Measurements from ENCODE around the gene CACNA1F.

The CACNA1F gene

DNA sequence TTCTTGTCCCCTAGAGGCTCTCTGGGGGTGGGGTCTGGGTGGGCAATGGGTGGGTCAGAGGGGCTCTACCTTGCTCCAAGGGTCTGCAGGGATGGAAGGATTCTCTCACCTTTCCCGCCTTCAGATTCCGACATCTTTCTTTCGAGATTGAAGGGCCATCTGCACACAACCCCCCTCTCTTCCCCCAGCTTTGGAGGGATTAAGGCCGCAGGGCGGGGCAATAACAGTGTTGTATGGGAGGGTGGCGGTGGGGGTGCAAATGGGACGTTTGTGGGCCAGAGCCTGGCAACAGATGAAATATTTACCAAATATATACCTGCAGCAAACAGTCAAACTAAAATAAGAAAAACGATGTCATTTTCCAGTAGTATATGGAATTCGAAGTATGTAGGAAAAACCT is at the start of gene CACNA1F:
TSS of gene CACNA1F (minus strand) at position 165 of the 400 bp plus-strand sequence. CDS start at position 134, 31 bp downstream.
- Histone ChIP-seq H3K4me3 (ENCODE audit: low read length in 2 of 2) (no peak within 1 kb of the TSS), H3K9me3 (ENCODE audit: control insufficient read depth in 2 of 2, low read length in 2 of 2) (no peaks in the 10 kb centered on the region), H3K36me3 (ENCODE audit: control insufficient read depth in 2 of 2, insufficient read depth in 2 of 2, low read length in 2 of 2) (no peaks in the 10 kb centered on the region)

DNA sequence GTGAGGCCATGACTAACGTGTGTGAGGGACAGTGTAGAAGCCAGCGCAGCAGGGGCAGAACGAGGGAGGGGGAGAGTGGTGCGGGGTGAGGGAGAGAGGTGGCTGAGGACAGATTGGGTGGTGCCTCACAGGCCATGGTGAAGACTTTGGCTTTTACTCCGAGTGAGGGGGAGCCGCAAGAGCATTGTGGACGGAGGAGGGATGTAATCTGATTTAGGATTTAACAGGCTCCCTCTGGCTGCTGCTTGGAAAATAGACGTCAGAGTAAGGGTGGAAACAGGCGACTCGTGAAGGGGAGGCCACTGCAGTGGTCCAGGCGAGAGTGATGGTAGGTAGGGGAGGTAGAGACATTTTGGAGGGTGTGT is 49.5 kb upstream of the CACNA1F start:
- no peak overlapping the region for H3K27ac ChIP-seq (ENCODE audit: low read length)
- H3K27me3 ChIP-seq (ENCODE audit: control insufficient read depth in 1 of 2, insufficient read depth in 2 of 2, low read length in 2 of 2): peaks cover 0 to 4% of the 10 kb centered on the region in 2 donors
- no peaks in the 10 kb centered on the region for H3K36me3 ChIP-seq (ENCODE audit: control insufficient read depth in 2 of 2, insufficient read depth in 2 of 2, low read length in 2 of 2)
- no peak overlapping the region for H3K4me3 ChIP-seq (ENCODE audit: low read length in 2 of 2)
- no peaks in the 10 kb centered on the region for H3K4me1 ChIP-seq (ENCODE audit: control insufficient read depth, insufficient read depth, low read length)
- no peaks in the 10 kb centered on the region for H3K9me3 ChIP-seq (ENCODE audit: control insufficient read depth in 2 of 2, low read length in 2 of 2)
- peak overlapping the region in 1 of 2 donors; percentile 22 for H3K9ac ChIP-seq (ENCODE audit: low read length in 2 of 2)

More for the DNA sequence above, at the start of gene CACNA1F:
- Histone ChIP-seq H3K9ac (ENCODE audit: low read length in 2 of 2) (no peak within 1 kb of the TSS), H3K4me1 (ENCODE audit: control insufficient read depth, insufficient read depth, low read length) (peaks cover 8% of the 10 kb centered on the region), H3K27me3 (ENCODE audit: control insufficient read depth in 1 of 2, insufficient read depth in 2 of 2, low read length in 2 of 2) (peaks cover 0 to 9% of the 10 kb centered on the region in 2 donors), H3K27ac (ENCODE audit: low read length) (no peak within 1 kb of the TSS)

DNA sequence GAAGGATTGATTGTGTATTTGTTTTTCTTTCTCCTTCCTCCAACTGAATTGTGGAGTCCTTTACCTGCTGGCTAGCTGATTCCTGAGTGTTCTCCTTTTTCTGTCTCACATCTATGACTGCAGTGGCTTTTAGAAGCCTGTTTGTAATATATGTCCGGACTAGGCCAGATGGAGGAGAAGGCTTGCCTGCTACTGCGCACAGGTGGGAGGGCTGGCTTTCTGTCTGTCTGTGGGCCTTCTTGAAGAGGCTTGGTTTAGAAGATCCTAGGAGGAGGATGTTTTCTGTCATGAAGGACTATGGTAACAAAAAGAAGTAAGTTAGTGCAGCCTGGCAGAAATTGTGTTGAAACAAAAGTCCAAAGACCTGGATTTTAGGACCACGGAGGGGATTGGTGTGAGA is 44.9 kb upstream of the CACNA1F start:
- no peak overlapping the region for H3K4me3 ChIP-seq (ENCODE audit: low read length in 2 of 2)
- H3K36me3 ChIP-seq (ENCODE audit: control insufficient read depth in 2 of 2, insufficient read depth in 2 of 2, low read length in 2 of 2): no peaks in the 10 kb centered on the region
- H3K27me3 ChIP-seq (ENCODE audit: control insufficient read depth in 1 of 2, insufficient read depth in 2 of 2, low read length in 2 of 2): peaks cover 0 to 5% of the 10 kb centered on the region in 2 donors
- no peak overlapping the region for H3K9ac ChIP-seq (ENCODE audit: low read length in 2 of 2)
- no peak overlapping the region for H3K27ac ChIP-seq (ENCODE audit: low read length)
- H3K4me1 ChIP-seq (ENCODE audit: control insufficient read depth, insufficient read depth, low read length): peaks cover 10% of the 10 kb centered on the region
- no peaks in the 10 kb centered on the region for H3K9me3 ChIP-seq (ENCODE audit: control insufficient read depth in 2 of 2, low read length in 2 of 2)

DNA sequence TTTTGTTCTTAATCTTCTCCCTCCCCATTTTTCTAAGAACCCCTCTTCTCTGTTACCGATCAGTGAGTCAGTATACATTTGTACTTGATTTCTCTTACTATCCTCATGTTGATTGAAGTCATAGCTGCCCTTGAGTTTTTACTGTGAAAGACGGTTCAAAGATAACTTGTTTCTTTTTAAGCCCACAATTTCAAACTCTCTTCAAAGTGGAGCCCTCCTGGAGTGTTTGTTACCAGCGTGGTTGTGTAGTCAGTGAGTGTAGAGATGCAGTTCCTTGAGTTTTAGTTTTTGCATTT is 44.3 kb upstream of the CACNA1F start:
- H3K4me1 ChIP-seq (ENCODE audit: control insufficient read depth, insufficient read depth, low read length): peaks cover 15% of the 10 kb centered on the region
- H3K9me3 ChIP-seq (ENCODE audit: control insufficient read depth in 2 of 2, low read length in 2 of 2): no peaks in the 10 kb centered on the region
- no peak overlapping the region for H3K4me3 ChIP-seq (ENCODE audit: low read length in 2 of 2)
- H3K27ac ChIP-seq (ENCODE audit: low read length): no peak overlapping the region
- peaks cover 0 to 5% of the 10 kb centered on the region in 2 donors for H3K27me3 ChIP-seq (ENCODE audit: control insufficient read depth in 1 of 2, insufficient read depth in 2 of 2, low read length in 2 of 2)
- no peak overlapping the region for H3K9ac ChIP-seq (ENCODE audit: low read length in 2 of 2)
- no peaks in the 10 kb centered on the region for H3K36me3 ChIP-seq (ENCODE audit: control insufficient read depth in 2 of 2, insufficient read depth in 2 of 2, low read length in 2 of 2)

DNA sequence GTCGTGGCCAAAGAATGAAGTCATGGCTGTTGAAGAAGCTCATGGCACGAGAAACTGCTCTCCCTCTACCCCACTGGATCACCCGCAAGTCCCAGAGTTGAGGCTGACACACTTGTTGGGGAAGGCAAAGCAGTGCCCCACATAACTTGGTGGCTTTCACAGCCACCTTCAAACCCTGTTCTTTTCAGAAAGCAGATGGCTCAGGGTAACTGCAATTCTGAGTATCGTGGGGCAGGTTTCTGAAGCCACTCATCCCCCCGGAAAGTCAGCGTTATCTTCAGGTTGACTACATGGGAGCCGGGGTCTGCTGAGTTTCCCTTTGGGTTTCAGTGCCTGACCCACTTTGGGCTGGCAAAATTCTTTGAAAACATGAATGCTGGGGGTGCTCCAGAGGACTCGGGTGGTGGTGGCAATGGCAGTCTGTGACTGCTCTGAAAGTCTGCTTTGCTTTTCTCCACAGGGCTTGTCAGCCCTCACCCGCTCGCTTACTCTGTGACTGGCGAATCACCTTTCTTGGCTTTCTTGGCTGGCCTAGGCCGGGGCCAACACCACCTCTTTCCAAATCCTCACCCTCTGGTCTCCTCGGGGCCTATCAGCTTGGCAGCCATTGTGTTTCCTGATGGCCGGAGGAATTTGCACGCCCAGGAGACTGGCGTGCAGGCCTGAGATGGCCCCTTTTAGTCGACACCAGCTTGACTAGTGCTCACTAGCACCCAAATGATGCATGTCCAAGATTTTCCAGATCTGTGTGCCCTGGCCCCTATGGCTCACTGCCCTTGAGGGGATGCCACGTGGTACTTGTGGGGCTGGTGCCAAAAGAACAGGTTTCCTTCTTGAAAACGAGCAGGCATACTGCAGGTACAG is 43.8 kb upstream of the CACNA1F start:
- no peak overlapping the region for H3K9ac ChIP-seq (ENCODE audit: low read length in 2 of 2)
- no peaks in the 10 kb centered on the region for H3K9me3 ChIP-seq (ENCODE audit: control insufficient read depth in 2 of 2, low read length in 2 of 2)
- H3K4me1 ChIP-seq (ENCODE audit: control insufficient read depth, insufficient read depth, low read length): peaks cover 20% of the 10 kb centered on the region
- H3K27me3 ChIP-seq (ENCODE audit: control insufficient read depth in 1 of 2, insufficient read depth in 2 of 2, low read length in 2 of 2): peaks cover 0 to 7% of the 10 kb centered on the region in 2 donors
- H3K36me3 ChIP-seq (ENCODE audit: control insufficient read depth in 2 of 2, insufficient read depth in 2 of 2, low read length in 2 of 2): no peaks in the 10 kb centered on the region
- no peak overlapping the region for H3K27ac ChIP-seq (ENCODE audit: low read length)
- no peak overlapping the region for H3K4me3 ChIP-seq (ENCODE audit: low read length in 2 of 2)

DNA sequence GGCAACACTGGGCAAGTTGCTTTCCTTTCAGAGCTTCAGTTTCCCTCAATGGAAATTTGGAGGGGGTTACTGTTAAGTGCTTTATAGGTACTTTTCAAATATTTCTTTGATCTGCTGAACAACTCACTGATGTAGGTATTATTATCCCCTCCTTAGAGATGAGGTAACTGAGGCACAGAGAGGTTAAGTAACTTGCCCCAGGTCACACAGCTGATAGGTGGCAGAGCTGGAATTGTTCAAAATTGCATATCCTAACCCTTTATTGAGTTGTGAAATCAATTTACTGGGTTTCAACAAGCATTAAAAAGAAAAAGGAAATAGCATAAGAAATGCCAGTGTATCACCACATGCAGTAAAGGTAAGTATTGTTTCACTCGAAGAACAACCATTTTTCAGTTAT is 43.1 kb upstream of the CACNA1F start:
- no peaks in the 10 kb centered on the region for H3K36me3 ChIP-seq (ENCODE audit: control insufficient read depth in 2 of 2, insufficient read depth in 2 of 2, low read length in 2 of 2)
- H3K27me3 ChIP-seq (ENCODE audit: control insufficient read depth in 1 of 2, insufficient read depth in 2 of 2, low read length in 2 of 2): peaks cover 0 to 7% of the 10 kb centered on the region in 2 donors
- H3K4me3 ChIP-seq (ENCODE audit: low read length in 2 of 2): no peak overlapping the region
- H3K9me3 ChIP-seq (ENCODE audit: control insufficient read depth in 2 of 2, low read length in 2 of 2): no peaks in the 10 kb centered on the region
- H3K27ac ChIP-seq (ENCODE audit: low read length): peak overlapping the region; percentile 24
- peaks cover 25% of the 10 kb centered on the region for H3K4me1 ChIP-seq (ENCODE audit: control insufficient read depth, insufficient read depth, low read length)
- H3K9ac ChIP-seq (ENCODE audit: low read length in 2 of 2): no peak overlapping the region

DNA sequence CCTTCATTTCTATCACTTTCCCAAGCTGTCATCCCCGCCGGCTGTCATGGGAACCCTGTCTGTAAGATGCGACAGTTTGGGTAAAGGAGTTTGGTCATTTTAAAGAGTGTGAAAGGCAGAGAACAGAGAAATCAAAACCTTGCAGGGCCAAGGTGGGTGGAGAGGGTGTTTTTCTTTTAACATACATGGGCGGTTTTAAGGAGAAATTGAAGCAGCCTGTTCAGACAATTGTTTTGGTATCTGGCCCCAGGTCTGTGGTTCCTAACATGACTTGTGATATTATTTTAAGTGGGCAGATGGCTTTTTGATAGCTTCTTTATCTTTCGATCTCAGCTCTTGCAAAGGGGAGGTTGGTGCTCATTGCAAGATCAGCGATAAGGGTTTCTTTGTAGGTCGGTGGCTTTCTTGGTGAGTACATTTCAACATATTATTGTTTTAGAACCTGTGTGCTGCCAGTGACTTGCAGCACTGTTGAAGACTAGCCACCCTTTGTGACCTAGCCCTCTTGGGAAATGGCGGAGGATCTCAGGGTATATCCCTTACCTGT is 40.1 kb upstream of the CACNA1F start:
- H3K27ac ChIP-seq (ENCODE audit: low read length): no peak overlapping the region
- no peaks in the 10 kb centered on the region for H3K36me3 ChIP-seq (ENCODE audit: control insufficient read depth in 2 of 2, insufficient read depth in 2 of 2, low read length in 2 of 2)

DNA sequence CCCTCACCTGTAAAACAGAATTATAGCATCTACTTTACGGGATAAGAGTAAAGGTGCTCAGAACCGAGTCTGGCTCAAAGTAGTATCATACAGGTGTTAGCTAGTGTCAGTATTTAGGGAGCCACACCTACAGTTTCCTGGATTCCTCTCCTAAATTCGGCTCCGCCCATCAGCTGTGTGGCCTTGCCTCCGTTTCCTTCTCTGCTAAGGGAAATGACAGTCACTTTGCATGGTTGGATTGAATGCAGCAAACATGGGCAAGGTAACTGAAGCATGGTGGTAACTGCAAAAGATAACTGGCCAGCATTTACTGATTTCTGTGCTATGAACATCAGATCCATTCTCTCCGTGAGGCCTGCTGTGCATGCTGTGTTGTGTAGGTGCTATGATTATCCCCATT is 39.3 kb upstream of the CACNA1F start:
- Histone ChIP-seq H3K36me3 (ENCODE audit: control insufficient read depth in 2 of 2, insufficient read depth in 2 of 2, low read length in 2 of 2) (no peaks in the 10 kb centered on the region), H3K27me3 (ENCODE audit: control insufficient read depth in 1 of 2, insufficient read depth in 2 of 2, low read length in 2 of 2) (peaks cover 0 to 10% of the 10 kb centered on the region in 2 donors), H3K4me3 (ENCODE audit: low read length in 2 of 2) (peak overlapping the region in 1 of 2 donors; percentile 29), H3K4me1 (ENCODE audit: control insufficient read depth, insufficient read depth, low read length) (peaks cover 43% of the 10 kb centered on the region), H3K9me3 (ENCODE audit: control insufficient read depth in 2 of 2, low read length in 2 of 2) (no peaks in the 10 kb centered on the region), H3K27ac (ENCODE audit: low read length) (no peak overlapping the region), H3K9ac (ENCODE audit: low read length in 2 of 2) (peak overlapping the region in 1 of 2 donors; percentile 14)

More for the DNA sequence above, 40.1 kb upstream of the CACNA1F start:
- Histone ChIP-seq H3K27me3 (ENCODE audit: control insufficient read depth in 1 of 2, insufficient read depth in 2 of 2, low read length in 2 of 2) (peaks cover 0 to 10% of the 10 kb centered on the region in 2 donors), H3K4me3 (ENCODE audit: low read length in 2 of 2) (no peak overlapping the region), H3K9me3 (ENCODE audit: control insufficient read depth in 2 of 2, low read length in 2 of 2) (no peaks in the 10 kb centered on the region), H3K9ac (ENCODE audit: low read length in 2 of 2) (no peak overlapping the region), H3K4me1 (ENCODE audit: control insufficient read depth, insufficient read depth, low read length) (peaks cover 42% of the 10 kb centered on the region)

DNA sequence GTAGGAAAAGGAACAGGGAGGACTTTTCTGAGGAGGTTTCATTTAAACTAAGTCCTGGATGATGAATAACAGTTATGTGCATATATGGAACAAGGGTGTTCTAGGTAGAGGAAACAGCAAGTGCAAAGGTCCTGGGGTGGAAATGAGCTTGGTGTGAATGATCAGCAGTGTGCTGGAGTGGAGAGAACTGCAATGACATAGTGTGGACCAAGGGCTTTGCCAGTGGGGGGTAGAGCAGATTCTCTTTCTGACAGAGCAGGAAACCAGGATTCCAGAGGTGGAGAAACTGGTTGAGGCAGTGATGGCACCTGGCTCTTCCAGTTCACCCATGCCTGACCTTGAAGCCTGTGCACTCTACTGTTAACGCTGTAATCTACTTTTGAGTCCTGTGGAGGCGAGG is 38.2 kb upstream of the CACNA1F start:
- no peaks in the 10 kb centered on the region for H3K36me3 ChIP-seq (ENCODE audit: control insufficient read depth in 2 of 2, insufficient read depth in 2 of 2, low read length in 2 of 2)
- peaks cover 0 to 8% of the 10 kb centered on the region in 2 donors for H3K27me3 ChIP-seq (ENCODE audit: control insufficient read depth in 1 of 2, insufficient read depth in 2 of 2, low read length in 2 of 2)
- no peaks in the 10 kb centered on the region for H3K9me3 ChIP-seq (ENCODE audit: control insufficient read depth in 2 of 2, low read length in 2 of 2)
- H3K4me3 ChIP-seq (ENCODE audit: low read length in 2 of 2): peak overlapping the region in 1 of 2 donors; percentile 82
- H3K4me1 ChIP-seq (ENCODE audit: control insufficient read depth, insufficient read depth, low read length): peaks cover 39% of the 10 kb centered on the region
- H3K27ac ChIP-seq (ENCODE audit: low read length): no peak overlapping the region
- H3K9ac ChIP-seq (ENCODE audit: low read length in 2 of 2): no peak overlapping the region

DNA sequence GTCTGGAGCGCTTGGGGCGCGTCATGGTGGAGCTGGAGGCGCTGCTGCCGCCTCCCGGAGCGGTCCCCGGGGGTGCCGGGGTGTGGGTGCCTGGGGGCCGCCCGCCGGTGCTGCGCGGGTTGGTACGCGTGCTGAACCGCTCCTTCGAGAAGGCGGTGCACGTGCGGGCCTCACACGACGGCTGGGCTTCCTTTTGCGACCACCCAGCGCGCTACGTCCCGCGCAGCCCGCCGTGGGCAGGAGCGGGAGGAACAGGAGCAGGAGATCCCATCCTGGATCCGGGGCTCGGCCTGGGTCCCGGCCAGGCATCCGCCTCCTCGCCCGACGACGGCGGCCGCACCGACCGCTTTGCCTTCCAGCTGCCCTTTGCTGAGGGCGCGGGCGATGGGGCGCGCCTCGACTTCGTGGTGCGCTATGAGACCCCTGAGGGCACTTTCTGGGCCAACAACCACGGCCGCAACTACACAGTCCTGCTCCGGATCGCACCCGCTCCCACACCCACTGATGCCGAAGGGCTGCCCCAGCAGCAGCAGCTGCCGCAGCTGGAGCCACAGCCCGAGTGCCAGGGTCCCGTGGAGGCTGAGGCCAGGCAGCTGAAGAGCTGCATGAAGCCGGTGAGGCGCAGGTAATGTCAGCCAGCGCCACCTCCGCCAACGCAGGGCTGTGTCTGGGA is 37.2 kb upstream of the CACNA1F start:
- Histone ChIP-seq H3K27me3 (ENCODE audit: control insufficient read depth in 1 of 2, insufficient read depth in 2 of 2, low read length in 2 of 2) (peaks cover 0 to 8% of the 10 kb centered on the region in 2 donors), H3K9ac (ENCODE audit: low read length in 2 of 2) (peak overlapping the region; percentile 47 to 62), H3K4me3 (ENCODE audit: low read length in 2 of 2) (peak overlapping the region; percentile 59 to 82), H3K9me3 (ENCODE audit: control insufficient read depth in 2 of 2, low read length in 2 of 2) (no peaks in the 10 kb centered on the region), H3K27ac (ENCODE audit: low read length) (peak overlapping the region; percentile 94), H3K4me1 (ENCODE audit: control insufficient read depth, insufficient read depth, low read length) (peaks cover 39% of the 10 kb centered on the region), H3K36me3 (ENCODE audit: control insufficient read depth in 2 of 2, insufficient read depth in 2 of 2, low read length in 2 of 2) (no peaks in the 10 kb centered on the region)

Measured in stomach smooth muscle (tissue), 2 donors.